HFFc6 (cell line): ENCODE measurements around the gene LSG1. TPM values are rescaled to one million over a fixed set of nuclear protein-coding genes. Genes with fewer than 3 reads are reported as not detected.

Experiments used
- DNase-seq: peaks from one replicate; pipeline ENCODE4 v3.0.0-alpha.2; 2018
- H3K27ac Mint-ChIP-seq: 2 replicates; pipeline ENCODE4 v1.8.0; 2020; ENCODE audit warnings: mild to moderate bottlenecking, mixed read lengths
- H3K27me3 Mint-ChIP-seq: 2 replicates; pipeline ENCODE4 v1.8.0; 2021; ENCODE audit warnings: mild to moderate bottlenecking, moderate library complexity, mixed read lengths; ENCODE audit not compliant: insufficient read depth
- H3K36me3 Mint-ChIP-seq: 2 replicates; pipeline ENCODE4 v1.8.0; 2021; ENCODE audit warnings: low read depth, mixed read lengths
- H3K4me1 Mint-ChIP-seq: 2 replicates; pipeline ENCODE4 v1.8.0; 2020; ENCODE audit warnings: low read depth, mixed read lengths
- H3K4me3 Mint-ChIP-seq: 2 replicates; pipeline ENCODE4 v1.8.0; 2020; ENCODE audit warnings: mild to moderate bottlenecking, moderate library complexity, mixed read lengths
- H3K9me3 Mint-ChIP-seq: 2 replicates; pipeline ENCODE4 v1.8.0; 2020; ENCODE audit warnings: mild to moderate bottlenecking, mixed read lengths
- total RNA-seq, 6 experiments: library from RNA; stranded (reverse); fragmentation: NEBNext Ultra II Directional; extraction: Animal tissue kit (Norgen Biotek cat#: 25700); gene quantifications; 2 replicates in 1 of 6; 3 replicates in 5 of 6; pipeline ENCODE4 v1.2.3, GENCODE V29; 2021
- TF ChIP-seq, protein P1 (sequence below): fragments of 200-600 bp; sonication (generic); IDR thresholded peaks from 2 replicates; pipeline ENCODE4 v1.5.0; 2021; ENCODE audit warnings: antibody characterized with exemption, mild to moderate bottlenecking

Gene LSG1
- total RNA-seq, 6 experiments from 2014 or later, result 26.4 to 31.7 (median 29.3) TPM

DNA sequence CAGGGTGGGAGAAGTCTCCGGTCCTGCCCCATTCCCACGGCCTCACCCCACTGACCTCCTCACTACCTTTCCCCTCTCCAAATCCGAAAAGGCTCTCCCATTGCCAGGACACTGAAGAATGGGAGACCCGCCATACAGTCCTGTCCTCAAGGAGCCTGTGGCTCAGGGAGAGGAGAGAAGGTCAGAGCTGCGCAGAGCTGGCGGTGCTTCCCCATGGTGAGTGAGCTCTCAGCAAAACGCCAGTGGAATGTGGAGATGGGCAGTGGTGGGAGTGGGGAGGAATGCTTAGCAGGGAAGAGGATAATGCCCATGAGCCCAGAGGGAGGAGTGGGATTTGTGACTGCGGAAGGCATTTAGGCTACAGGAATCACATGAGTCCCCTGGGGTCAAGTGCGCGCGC, 33.8 kb upstream of the LSG1 start:
- Mint-ChIP-seq H3K27me3 (peaks cover 35% of the 10 kb centered on the region), H3K27ac (no peak overlapping the region), H3K4me1 (no peaks in the 10 kb centered on the region), H3K4me3 (no peak overlapping the region), H3K36me3 (no peaks in the 10 kb centered on the region; the same call in 1 of the 2 replicates), H3K9me3 (no peaks in the 10 kb centered on the region)
- DNase-seq, result no peak
- TF ChIP-seq, protein P1, sequence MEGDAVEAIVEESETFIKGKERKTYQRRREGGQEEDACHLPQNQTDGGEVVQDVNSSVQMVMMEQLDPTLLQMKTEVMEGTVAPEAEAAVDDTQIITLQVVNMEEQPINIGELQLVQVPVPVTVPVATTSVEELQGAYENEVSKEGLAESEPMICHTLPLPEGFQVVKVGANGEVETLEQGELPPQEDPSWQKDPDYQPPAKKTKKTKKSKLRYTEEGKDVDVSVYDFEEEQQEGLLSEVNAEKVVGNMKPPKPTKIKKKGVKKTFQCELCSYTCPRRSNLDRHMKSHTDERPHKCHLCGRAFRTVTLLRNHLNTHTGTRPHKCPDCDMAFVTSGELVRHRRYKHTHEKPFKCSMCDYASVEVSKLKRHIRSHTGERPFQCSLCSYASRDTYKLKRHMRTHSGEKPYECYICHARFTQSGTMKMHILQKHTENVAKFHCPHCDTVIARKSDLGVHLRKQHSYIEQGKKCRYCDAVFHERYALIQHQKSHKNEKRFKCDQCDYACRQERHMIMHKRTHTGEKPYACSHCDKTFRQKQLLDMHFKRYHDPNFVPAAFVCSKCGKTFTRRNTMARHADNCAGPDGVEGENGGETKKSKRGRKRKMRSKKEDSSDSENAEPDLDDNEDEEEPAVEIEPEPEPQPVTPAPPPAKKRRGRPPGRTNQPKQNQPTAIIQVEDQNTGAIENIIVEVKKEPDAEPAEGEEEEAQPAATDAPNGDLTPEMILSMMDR, result no peak

DNA sequence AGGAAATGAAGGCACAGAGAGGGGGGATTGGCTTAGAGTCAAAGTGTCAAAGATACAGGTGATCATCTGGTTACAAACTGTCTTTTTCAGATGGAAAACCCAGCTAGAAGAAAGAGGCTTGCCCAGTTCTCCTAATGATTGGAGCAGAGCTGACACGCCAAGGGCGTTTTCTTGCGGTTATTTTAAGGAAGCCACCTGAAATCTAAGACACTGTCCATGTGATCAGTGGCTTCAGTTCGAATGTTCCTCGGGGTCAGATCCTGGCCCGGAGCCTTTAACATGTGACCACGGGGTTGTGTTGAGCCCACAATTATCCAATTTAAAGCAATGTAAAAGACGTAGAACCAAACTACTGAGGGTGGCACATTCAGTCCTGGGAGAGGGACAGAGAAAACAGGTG, 33.2 kb upstream of the LSG1 start:
- H3K4me3 Mint-ChIP-seq, result no peak overlapping the region
- no peaks in the 10 kb centered on the region for H3K4me1 Mint-ChIP-seq
- TF ChIP-seq, protein P1, result no peak
- no peak for DNase-seq
- H3K36me3 Mint-ChIP-seq, result no peaks in the 10 kb centered on the region; the same call in 1 of the 2 replicates
- H3K27me3 Mint-ChIP-seq, result peaks cover 37% of the 10 kb centered on the region
- H3K9me3 Mint-ChIP-seq, result no peaks in the 10 kb centered on the region
- no peak overlapping the region for H3K27ac Mint-ChIP-seq

DNA sequence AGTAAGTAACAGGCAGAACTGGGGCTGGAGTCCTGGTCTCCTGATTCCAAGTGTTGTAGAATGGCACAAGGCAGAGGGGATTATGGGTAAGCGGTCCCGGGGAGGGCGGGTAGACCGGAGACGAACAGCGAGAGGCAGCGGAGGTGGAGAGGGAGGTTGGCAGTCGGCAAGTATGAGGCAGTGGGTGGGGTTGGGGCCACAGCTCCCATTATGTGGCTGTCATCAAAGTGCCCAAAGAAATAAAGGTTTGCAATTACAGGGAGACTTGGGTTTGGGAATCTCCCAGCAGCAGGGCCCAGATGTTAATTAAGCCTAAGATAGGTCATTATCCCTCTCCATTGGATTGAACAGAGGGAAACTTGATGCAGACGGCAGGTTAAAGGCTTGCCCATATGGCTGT, 30.6 kb upstream of the LSG1 start:
- no peaks in the 10 kb centered on the region; the same call in 1 of the 2 replicates for H3K36me3 Mint-ChIP-seq
- TF ChIP-seq, protein P1, result no peak
- H3K4me3 Mint-ChIP-seq, result no peak overlapping the region
- H3K9me3 Mint-ChIP-seq, result peaks cover 5% of the 10 kb centered on the region; the same call in 1 of the 2 replicates
- no peak for DNase-seq
- no peaks in the 10 kb centered on the region for H3K4me1 Mint-ChIP-seq
- H3K27me3 Mint-ChIP-seq, result peaks cover 41% of the 10 kb centered on the region
- H3K27ac Mint-ChIP-seq, result no peak overlapping the region

DNA sequence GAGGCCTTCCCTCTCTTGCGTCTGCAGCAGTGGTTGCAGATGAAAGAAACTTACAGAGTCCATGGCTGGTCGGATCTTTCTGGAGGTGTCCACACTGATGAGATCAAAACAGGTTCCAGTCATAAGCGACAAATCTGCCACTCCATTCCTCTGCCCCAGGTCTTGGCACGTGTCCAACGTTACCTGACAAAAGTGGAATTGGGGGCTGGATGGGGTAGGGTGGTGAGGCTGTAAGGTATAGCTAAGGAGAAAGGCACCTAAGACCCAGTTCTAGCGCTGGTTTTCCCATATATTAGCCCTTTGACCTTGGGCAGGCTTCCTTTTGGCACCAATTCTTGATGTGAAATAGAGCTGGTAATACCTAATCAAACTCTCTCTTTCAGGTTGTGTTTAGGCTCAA, 24.7 kb upstream of the LSG1 start:
- no peak overlapping the region for H3K4me3 Mint-ChIP-seq
- H3K36me3 Mint-ChIP-seq, result no peaks in the 10 kb centered on the region
- H3K27ac Mint-ChIP-seq, result no peak overlapping the region
- H3K9me3 Mint-ChIP-seq, result peaks cover 5% of the 10 kb centered on the region; the same call in 1 of the 2 replicates
- TF ChIP-seq, protein P1, result no peak
- no peaks in the 10 kb centered on the region for H3K4me1 Mint-ChIP-seq
- H3K27me3 Mint-ChIP-seq, result peaks cover 20% of the 10 kb centered on the region
- no peak for DNase-seq

DNA sequence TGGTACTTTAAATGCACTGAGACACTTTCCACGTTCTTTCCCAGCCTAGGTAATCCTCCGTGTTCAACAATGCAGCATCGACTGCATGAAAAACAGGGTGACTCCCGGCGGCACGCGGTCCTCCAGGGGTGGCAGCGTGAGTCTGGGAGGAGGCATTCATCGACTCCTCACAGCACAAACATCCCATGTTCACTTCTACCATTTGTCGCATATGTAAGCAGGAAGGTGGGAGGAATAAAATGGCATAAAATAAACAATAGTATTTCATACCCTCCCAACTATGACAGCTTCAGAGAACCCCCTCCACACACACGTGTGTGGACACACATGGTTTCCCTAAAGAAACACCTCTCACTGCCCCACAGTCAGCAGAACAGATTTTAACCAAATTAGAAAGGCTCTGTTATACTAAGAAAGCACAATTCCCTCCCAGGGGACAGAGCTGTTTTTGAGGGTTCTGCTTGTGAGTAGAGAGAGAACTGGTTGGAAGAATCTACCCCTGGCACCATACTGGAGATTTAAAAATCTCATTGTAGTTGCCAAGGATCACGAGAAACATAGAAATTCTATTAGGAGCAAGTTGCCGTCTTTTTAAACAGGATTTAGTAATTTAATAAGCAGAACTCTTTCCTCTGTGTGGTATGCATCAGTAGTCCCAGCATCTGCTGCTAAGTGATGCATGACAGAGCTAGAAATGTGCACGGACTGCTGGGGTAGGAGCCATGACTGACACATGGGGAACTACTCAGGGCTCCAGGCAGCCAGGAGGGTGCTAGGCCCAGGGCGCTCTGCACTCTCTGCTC, 19.7 kb upstream of the LSG1 start:
- peaks cover 6% of the 10 kb centered on the region for H3K27me3 Mint-ChIP-seq
- H3K27ac Mint-ChIP-seq, result no peak overlapping the region
- no peaks in the 10 kb centered on the region for H3K9me3 Mint-ChIP-seq
- H3K4me1 Mint-ChIP-seq, result peaks cover 31% of the 10 kb centered on the region
- peaks cover 7% of the 10 kb centered on the region; the same call in 1 of the 2 replicates for H3K36me3 Mint-ChIP-seq
- TF ChIP-seq, protein P1, result no peak
- no peak overlapping the region for H3K4me3 Mint-ChIP-seq
- no peak for DNase-seq
